Cortex of kidney (tissue), 1 donor: Measurements from ENCODE around the gene GAGE12H.
"Not testable (repeated sequence)": the region's sequence is repeated elsewhere in the genome, so short reads cannot be mapped to it uniquely, and the experiment has no call there.

ENCODE experiments used
- DNase-seq: peaks from one replicate; lab custom pipeline; 2025; lab: John Stamatoyannopoulos, UW

Gene GAGE12H

DNA sequence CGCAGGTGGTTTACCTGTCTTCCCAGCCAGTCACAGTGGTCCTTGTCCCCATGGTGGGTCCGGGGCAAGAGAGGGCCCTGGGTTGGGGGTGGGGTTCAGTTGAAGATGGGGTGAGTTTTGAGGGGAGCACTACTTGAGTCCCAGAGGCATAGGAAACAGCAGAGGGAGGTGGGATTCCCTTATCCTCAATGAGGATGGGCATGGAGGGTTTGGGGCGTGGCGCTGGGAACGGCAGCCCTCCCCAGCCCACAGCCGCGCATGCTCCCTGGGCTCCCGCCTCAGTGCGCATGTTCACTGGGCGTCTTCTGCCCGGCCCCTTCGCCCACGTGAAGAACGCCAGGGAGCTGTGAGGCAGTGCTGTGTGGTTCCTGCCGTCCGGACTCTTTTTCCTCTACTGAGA lies at the start of gene GAGE12H:
TSS of gene GAGE12H (plus strand) at position 301 of the 400 bp plus-strand sequence. CDS start 1,155 bp downstream, outside the sequence.
- DNase-seq = not testable (repeated sequence)

DNA sequence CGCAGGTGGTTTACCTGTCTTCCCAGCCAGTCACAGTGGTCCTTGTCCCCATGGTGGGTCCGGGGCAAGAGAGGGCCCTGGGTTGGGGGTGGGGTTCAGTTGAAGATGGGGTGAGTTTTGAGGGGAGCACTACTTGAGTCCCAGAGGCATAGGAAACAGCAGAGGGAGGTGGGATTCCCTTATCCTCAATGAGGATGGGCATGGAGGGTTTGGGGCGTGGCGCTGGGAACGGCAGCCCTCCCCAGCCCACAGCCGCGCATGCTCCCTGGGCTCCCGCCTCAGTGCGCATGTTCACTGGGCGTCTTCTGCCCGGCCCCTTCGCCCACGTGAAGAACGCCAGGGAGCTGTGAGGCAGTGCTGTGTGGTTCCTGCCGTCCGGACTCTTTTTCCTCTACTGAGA lies 47.9 kb upstream of the GAGE12H start, which contains the start of gene GAGE12C:
TSS of gene GAGE12C (plus strand) at position 301 of the 400 bp plus-strand sequence. CDS start 1,155 bp downstream, outside the sequence.
- DNase-seq = not testable (repeated sequence)

GRCh38 chrX:49541433-49541832 lies 38.3 kb upstream of the GAGE12H start, which contains the start of gene GAGE12D:
Gene GAGE12D (plus strand): TSS chrX:49541733. CDS start chrX:49542888, 1,155 bp downstream.
- not testable (repeated sequence) for DNase-seq

DNA sequence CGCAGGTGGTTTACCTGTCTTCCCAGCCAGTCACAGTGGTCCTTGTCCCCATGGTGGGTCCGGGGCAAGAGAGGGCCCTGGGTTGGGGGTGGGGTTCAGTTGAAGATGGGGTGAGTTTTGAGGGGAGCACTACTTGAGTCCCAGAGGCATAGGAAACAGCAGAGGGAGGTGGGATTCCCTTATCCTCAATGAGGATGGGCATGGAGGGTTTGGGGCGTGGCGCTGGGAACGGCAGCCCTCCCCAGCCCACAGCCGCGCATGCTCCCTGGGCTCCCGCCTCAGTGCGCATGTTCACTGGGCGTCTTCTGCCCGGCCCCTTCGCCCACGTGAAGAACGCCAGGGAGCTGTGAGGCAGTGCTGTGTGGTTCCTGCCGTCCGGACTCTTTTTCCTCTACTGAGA lies 28.8 kb upstream of the GAGE12H start, which contains the start of gene GAGE12E:
TSS of gene GAGE12E (plus strand) at position 301 of the 400 bp plus-strand sequence. CDS start 1,155 bp downstream, outside the sequence.
- DNase-seq = not testable (repeated sequence)

- not testable (repeated sequence) for DNase-seq
These were observed 19.2 kb upstream of the GAGE12H start, which contains the start of gene GAGE12F for GRCh38 chrX:49560542-49560941. Gene GAGE12F (plus strand): TSS chrX:49560842. CDS start chrX:49561997, 1,155 bp downstream.

DNA sequence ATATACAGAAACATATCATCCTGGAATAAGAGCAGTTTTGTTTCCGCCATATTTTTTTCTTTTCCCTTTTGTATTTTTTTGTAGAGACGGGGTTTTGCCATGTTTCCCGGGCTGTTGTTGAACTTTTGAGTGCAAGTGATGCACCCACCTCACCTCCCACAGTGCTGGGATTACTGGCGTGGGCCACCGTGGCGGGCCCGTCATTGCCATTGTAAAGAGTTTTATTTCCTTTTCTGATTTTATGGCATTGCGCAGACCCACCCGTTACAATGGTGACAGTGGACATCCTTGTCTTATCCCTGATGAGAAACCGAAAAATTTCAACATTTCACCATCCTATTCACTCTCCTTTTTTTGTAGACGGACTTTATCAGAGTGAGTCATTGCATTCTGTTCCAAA lies 11.0 kb upstream of the GAGE12H start:
- not testable (repeated sequence) for DNase-seq

- not testable (repeated sequence) for DNase-seq
These were observed 10.6 kb upstream of the GAGE12H start for GRCh38 chrX:49569152-49569551.

GRCh38 chrX:49570100-49570499 lies 9.6 kb upstream of the GAGE12H start, which contains the start of gene GAGE12G:
Gene GAGE12G (plus strand): TSS chrX:49570400. CDS start chrX:49571555, 1,155 bp downstream.
- DNase-seq = not testable (repeated sequence)

GRCh38 chrX:49589196-49589595 lies 9.4 kb downstream of the GAGE12H start, which contains the start of gene GAGE2A:
Gene GAGE2A (plus strand): TSS chrX:49589496. CDS start chrX:49590651, 1,155 bp downstream.
- not testable (repeated sequence) for DNase-seq

DNA sequence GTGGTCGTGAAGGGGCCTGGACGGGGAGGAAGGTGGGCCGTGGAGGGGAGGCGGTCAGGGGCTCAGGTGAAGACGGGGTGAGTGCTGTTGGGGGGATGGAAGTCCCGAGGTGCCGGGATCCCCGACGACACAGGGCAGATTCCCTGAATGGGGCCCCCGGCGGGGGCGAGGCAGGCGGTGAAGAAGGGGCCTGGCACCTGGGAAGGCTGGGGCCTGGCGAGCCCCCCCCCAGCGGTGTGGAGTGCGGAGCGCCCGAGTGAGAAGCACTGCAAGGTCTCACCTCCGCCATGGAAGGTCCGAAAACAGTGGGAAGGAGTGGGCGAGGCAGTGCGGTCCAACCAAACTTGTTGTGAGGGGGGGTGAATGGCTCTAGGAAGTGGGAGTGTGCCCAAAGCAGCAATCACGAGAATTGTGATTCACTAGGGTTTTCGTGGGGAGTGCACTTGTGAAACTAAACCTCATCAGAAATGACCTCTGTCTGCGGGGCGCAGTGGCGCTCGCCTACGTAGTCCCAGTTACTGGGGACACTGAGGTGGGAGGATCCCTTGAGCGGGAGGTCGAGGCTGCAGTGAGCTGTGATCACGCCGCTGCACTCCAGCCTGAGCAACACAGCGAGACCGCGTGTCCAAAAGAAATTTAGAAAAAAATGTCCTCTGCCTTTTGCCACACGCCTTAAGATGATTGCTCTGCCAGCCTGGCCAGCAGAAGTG lies 10.2 kb downstream of the GAGE12H start:
- DNase-seq = not testable (repeated sequence)

DNA sequence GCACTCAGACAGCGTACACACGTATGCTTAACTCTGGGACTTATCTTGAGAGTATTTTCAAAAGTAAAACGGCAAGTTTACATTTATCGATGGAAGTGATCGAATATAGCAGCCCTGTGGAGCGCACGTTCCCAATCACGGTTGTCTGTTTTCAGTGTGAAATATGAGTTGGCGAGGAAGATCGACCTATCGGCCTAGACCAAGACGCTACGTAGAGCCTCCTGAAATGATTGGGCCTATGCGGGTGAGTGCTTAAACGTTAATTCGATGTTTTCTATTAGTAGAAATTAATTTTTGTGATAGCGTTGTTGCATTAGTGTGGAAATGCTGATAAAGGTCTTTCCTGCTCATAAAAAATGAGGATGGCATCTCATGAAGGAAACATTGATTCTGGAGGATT lies 10.7 kb downstream of the GAGE12H start:
- not testable (repeated sequence) for DNase-seq

GRCh38 chrX:49598720-49599119 lies 19.0 kb downstream of the GAGE12H start, which contains the start of gene GAGE1:
Gene GAGE1 (plus strand): TSS chrX:49599020. CDS start chrX:49600175, 1,155 bp downstream.
- not testable (repeated sequence) for DNase-seq

DNA sequence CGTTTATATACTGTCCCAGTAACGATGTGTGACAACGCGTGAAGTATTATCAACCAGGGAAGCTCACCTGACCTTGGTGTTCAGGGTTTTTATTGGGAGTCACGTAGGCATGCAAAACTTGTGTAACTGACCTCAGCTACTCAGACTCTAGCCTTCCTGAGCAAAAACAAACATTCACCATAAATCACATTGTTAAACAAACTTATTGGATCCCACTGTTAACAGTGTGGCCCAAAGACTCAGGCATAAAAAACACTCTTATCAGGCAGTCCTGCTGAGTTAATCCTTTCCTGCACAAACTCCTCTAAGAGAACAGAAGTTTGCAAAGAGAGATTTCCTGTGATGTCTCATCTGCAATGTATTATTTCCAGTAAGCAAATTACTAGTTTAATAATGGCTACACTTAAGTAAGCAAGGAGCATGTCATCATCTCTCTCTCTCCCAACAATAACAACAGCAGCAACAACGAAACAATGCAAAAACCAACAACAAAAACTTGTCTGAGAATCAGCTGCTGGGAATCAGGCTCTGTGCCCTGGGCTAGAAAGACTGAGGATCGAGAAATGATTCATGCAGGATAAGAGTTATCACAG lies 31.1 kb downstream of the GAGE12H start:
- DNase-seq = no peak

- no peak for DNase-seq
These were observed 38.8 kb downstream of the GAGE12H start for GRCh38 chrX:49618574-49618973.

DNA sequence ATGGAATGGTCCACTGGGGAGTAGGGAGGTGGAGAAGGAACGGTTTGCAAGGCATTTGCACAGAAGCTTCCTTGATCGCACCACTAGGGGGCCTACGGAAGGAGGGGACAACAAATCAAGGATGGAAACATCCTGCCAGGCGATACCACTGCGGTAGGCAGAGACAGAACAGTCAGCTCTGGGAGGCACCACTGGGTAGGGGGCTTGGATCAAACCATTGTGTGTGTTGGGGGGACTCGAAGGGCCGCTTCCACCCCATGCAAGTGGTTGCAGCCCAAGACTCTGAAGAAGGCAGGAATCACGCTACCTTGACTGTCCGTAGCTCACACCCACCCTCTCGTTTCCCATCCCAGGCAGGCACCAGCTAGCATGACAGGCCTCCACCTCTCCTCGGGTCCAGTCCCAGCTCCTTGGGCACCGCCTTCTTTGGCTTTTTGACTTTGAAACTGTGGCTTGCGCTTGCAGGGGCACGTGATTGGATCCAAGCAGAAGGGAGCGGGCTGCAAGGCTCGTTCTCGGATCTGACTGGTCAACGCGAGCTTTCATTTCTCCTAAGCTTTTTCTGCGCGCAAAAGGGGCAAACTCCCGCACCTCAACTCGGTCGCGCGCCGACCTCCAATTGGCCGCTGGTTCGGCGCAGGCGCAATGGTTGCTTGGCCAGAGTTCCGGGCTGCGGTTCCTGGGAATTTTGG lies 47.5 kb downstream of the GAGE12H start:
- DNase-seq = no peak
